HEK293 (cell line): ENCODE data around the gene ODR4.
A peak's percentile ranks its signal among the peaks of the same experiment; 100 is the strongest.

Source experiments
- BCL11A ChIP-seq: fragments of 450-650 bp; formaldehyde crosslinking; IDR thresholded peaks from 2 replicates; pipeline ENCODE4 v1.5.1; 2016; ENCODE audit warnings: low read depth, missing biosample characterization, missing genetic modification characterization
- EGR2 ChIP-seq: fragments of 450-650 bp; formaldehyde crosslinking; IDR thresholded peaks from 2 replicates; pipeline ENCODE4 v1.5.1; 2016; ENCODE audit warnings: low read depth, missing biosample characterization, missing genetic modification characterization
- GFI1B ChIP-seq: fragments of 450-650 bp; formaldehyde crosslinking; IDR thresholded peaks from 2 replicates; pipeline ENCODE4 v1.5.1; 2016; ENCODE audit warnings: missing biosample characterization, missing genetic modification characterization
- HOXD13 ChIP-seq: sonication (generic); formaldehyde crosslinking; IDR thresholded peaks from 2 replicates; pipeline ENCODE4 v1.8.0; 2022; ENCODE audit warnings: missing genetic modification reagents, borderline replicate concordance
- KLF10 ChIP-seq: fragments of 450-650 bp; IDR thresholded peaks from 2 replicates; pipeline ENCODE4 v1.5.1; 2018; ENCODE audit warnings: missing biosample characterization, mild to moderate bottlenecking, missing genetic modification characterization
- KLF8 ChIP-seq: fragments of 450-650 bp; formaldehyde crosslinking; IDR thresholded peaks from 2 replicates; pipeline ENCODE4 v1.5.1; 2016; ENCODE audit warnings: missing biosample characterization, missing genetic modification characterization
- ZNF138 ChIP-seq: fragments of 450-650 bp; formaldehyde crosslinking; IDR thresholded peaks from 2 replicates; pipeline ENCODE4 v1.5.1; 2016; ENCODE audit warnings: missing biosample characterization, missing genetic modification characterization, borderline replicate concordance
- ZNF19 ChIP-seq: fragments of 450-650 bp; formaldehyde crosslinking; IDR thresholded peaks from 2 replicates; pipeline ENCODE4; 2016; ENCODE audit warnings: missing biosample characterization, missing genetic modification characterization, low read depth
- ZNF214 ChIP-seq: fragments of 450-650 bp; formaldehyde crosslinking; IDR thresholded peaks from 2 replicates; pipeline ENCODE4 v1.5.1; 2017; ENCODE audit warnings: missing biosample characterization, mild to moderate bottlenecking, missing genetic modification characterization, borderline replicate concordance
- ZNF274 ChIP-seq, 2 experiments: fragments of 200-500 bp in 1 of 2; fragments of 450-650 bp in 1 of 2; sonication (Bioruptor generic) in 1 of 2; formaldehyde crosslinking in 1 of 2; IDR thresholded peaks; 2 replicates each; pipeline versions ENCODE4 v1.5.1 to v1.6.1; 2014 to 2016; ENCODE audit warnings: borderline replicate concordance in 1 of 2, inconsistent platforms in 1 of 2, low read length in 1 of 2, missing biosample characterization in 1 of 2, missing genetic modification characterization in 1 of 2
- ZNF366 ChIP-seq: fragments of 450-650 bp; formaldehyde crosslinking; conservative IDR thresholded peaks from 2 replicates; pipeline ENCODE4 v1.5.1; 2016; ENCODE audit warnings: missing biosample characterization, missing genetic modification characterization
- ZNF510 ChIP-seq: fragments of 450-650 bp; formaldehyde crosslinking; IDR thresholded peaks from 2 replicates; pipeline ENCODE4 v1.5.1; 2018; ENCODE audit warnings: mild to moderate bottlenecking, missing genetic modification characterization, missing biosample characterization; ENCODE audit not compliant: insufficient replicate concordance
- ZNF513 ChIP-seq: fragments of 450-650 bp; IDR thresholded peaks from 2 replicates; pipeline ENCODE4 v1.5.1; 2018; ENCODE audit warnings: missing biosample characterization, missing genetic modification characterization
- ZNF529 ChIP-seq: fragments of 450-650 bp; formaldehyde crosslinking; IDR thresholded peaks from 2 replicates; pipeline ENCODE4 v1.5.1; 2017; ENCODE audit warnings: missing genetic modification characterization, missing biosample characterization; ENCODE audit not compliant: insufficient replicate concordance
- ZNF830 ChIP-seq: fragments of 450-650 bp; IDR thresholded peaks from 2 replicates; pipeline ENCODE4 v1.5.0; 2018; ENCODE audit warnings: missing biosample characterization, missing genetic modification characterization, low read depth, mild to moderate bottlenecking, moderate library complexity
- ZNF837 ChIP-seq: fragments of 450-650 bp; formaldehyde crosslinking; IDR thresholded peaks from 2 replicates; pipeline ENCODE4 v1.5.1; 2016; ENCODE audit warnings: missing biosample characterization, missing genetic modification characterization
- ZNF843 ChIP-seq: fragments of 450-650 bp; formaldehyde crosslinking; IDR thresholded peaks from 2 replicates; pipeline ENCODE4 v1.5.1; 2016; ENCODE audit warnings: missing biosample characterization, missing genetic modification characterization
- ZSCAN5A ChIP-seq: fragments of 450-650 bp; formaldehyde crosslinking; IDR thresholded peaks from 2 replicates; pipeline ENCODE4 v1.5.1; 2016; ENCODE audit warnings: missing biosample characterization, missing genetic modification characterization
- TF ChIP-seq, protein P1 (sequence below): fragments of 450-650 bp; formaldehyde crosslinking; IDR thresholded peaks from 2 replicates; pipeline ENCODE4 v1.5.1; 2017; ENCODE audit warnings: missing biosample characterization, missing genetic modification characterization
- TF ChIP-seq, protein P2 (sequence below): fragments of 450-650 bp; formaldehyde crosslinking; IDR thresholded peaks from 2 replicates; pipeline ENCODE4 v1.5.1; 2017; ENCODE audit warnings: missing biosample characterization, missing genetic modification characterization
- TF ChIP-seq, protein P3 (sequence below): fragments of 450-650 bp; formaldehyde crosslinking; IDR thresholded peaks from 2 replicates; pipeline ENCODE4 v1.5.1; 2016; ENCODE audit warnings: missing biosample characterization, missing genetic modification characterization
- TF ChIP-seq, protein P4 (sequence below): fragments of 450-650 bp; formaldehyde crosslinking; IDR thresholded peaks from 2 replicates; pipeline ENCODE4 v1.5.1; 2016; ENCODE audit warnings: missing biosample characterization, missing genetic modification characterization, borderline replicate concordance
- TF ChIP-seq, protein P5 (sequence below): fragments of 450-650 bp; formaldehyde crosslinking; IDR thresholded peaks from 2 replicates; pipeline ENCODE4 v1.5.1; 2016; ENCODE audit warnings: missing biosample characterization, missing genetic modification characterization

Gene ODR4

DNA sequence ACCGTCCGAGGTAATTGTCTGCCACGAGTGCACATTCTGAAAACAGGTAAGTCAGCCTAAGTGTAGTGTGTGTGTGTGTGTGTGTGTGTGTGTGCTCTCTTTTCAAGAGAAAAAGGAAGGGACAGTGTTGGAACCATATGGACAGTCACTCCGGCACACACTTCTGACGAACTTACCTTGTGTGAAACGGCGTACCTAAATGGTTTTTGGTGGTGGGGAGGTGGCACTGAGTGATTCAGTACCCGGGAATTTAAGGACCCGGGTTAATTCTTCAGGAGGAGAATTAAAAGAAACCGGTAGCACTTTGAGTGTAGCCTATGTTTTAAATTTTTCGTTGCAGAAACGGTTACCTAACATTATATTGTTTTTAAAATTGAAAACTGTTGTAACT, 286 bp downstream of the ODR4 start (continued):
- TF ChIP-seq ZNF513 (tag by site-specific recombination), result no peak
- TF ChIP-seq KLF8 (tag by site-specific recombination), result no peak
- TF ChIP-seq, protein P1, sequence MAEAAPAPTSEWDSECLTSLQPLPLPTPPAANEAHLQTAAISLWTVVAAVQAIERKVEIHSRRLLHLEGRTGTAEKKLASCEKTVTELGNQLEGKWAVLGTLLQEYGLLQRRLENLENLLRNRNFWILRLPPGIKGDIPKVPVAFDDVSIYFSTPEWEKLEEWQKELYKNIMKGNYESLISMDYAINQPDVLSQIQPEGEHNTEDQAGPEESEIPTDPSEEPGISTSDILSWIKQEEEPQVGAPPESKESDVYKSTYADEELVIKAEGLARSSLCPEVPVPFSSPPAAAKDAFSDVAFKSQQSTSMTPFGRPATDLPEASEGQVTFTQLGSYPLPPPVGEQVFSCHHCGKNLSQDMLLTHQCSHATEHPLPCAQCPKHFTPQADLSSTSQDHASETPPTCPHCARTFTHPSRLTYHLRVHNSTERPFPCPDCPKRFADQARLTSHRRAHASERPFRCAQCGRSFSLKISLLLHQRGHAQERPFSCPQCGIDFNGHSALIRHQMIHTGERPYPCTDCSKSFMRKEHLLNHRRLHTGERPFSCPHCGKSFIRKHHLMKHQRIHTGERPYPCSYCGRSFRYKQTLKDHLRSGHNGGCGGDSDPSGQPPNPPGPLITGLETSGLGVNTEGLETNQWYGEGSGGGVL (tag by site-specific recombination), result 0 out of 2 replicates have a peak, but pooled peaks have one; percentile 17
- TF ChIP-seq ZNF830 (tag by site-specific recombination), result no peak
- TF ChIP-seq, protein P2, sequence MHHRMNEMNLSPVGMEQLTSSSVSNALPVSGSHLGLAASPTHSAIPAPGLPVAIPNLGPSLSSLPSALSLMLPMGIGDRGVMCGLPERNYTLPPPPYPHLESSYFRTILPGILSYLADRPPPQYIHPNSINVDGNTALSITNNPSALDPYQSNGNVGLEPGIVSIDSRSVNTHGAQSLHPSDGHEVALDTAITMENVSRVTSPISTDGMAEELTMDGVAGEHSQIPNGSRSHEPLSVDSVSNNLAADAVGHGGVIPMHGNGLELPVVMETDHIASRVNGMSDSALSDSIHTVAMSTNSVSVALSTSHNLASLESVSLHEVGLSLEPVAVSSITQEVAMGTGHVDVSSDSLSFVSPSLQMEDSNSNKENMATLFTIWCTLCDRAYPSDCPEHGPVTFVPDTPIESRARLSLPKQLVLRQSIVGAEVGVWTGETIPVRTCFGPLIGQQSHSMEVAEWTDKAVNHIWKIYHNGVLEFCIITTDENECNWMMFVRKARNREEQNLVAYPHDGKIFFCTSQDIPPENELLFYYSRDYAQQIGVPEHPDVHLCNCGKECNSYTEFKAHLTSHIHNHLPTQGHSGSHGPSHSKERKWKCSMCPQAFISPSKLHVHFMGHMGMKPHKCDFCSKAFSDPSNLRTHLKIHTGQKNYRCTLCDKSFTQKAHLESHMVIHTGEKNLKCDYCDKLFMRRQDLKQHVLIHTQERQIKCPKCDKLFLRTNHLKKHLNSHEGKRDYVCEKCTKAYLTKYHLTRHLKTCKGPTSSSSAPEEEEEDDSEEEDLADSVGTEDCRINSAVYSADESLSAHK (tag by site-specific recombination), result no peak
- TF ChIP-seq ZNF529 (tag by site-specific recombination), result no peak
- no peak for TF ChIP-seq ZNF274 (IDR thresholded peaks at IDR 0.05; ENCODE audit: low read length)
- TF ChIP-seq ZNF274 (tag by site-specific recombination; IDR thresholded peaks at IDR 0.05; ENCODE audit: borderline replicate concordance), result no peak
- no peak for TF ChIP-seq ZNF214
- TF ChIP-seq BCL11A (tag by site-specific recombination), result no peak
- no peak for TF ChIP-seq HOXD13 (CRISPR knock-in tag)
- TF ChIP-seq ZNF837, result no peak
- TF ChIP-seq EGR2 (tag by site-specific recombination), result no peak
- no peak for TF ChIP-seq ZNF510 (tag by site-specific recombination)
- TF ChIP-seq ZNF843 (tag by site-specific recombination), result no peak
- TF ChIP-seq ZNF19, result no peak
- TF ChIP-seq, protein P3, sequence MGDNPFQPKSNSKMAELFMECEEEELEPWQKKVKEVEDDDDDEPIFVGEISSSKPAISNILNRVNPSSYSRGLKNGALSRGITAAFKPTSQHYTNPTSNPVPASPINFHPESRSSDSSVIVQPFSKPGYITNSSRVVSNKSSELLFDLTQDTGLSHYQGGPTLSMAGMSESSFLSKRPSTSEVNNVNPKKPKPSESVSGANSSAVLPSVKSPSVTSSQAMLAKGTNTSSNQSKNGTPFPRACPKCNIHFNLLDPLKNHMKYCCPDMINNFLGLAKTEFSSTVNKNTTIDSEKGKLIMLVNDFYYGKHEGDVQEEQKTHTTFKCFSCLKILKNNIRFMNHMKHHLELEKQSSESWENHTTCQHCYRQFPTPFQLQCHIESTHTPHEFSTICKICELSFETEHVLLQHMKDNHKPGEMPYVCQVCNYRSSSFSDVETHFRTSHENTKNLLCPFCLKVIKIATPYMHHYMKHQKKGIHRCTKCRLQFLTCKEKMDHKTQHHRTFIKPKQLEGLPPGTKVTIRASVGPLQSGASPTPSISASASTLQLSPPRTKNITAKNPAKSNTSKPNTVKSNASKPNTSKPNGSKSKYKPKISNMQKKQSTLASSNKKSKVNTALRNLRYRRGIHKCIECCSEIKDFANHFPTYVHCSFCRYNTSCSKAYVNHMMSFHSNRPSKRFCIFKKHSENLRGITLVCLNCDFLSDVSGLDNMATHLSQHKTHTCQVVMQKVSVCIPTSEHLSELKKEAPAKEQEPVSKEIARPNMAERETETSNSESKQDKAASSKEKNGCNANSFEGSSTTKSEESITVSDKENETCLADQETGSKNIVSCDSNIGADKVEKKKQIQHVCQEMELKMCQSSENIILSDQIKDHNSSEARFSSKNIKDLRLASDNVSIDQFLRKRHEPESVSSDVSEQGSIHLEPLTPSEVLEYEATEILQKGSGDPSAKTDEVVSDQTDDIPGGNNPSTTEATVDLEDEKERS, result no peak
- TF ChIP-seq GFI1B (tag by site-specific recombination), result no peak; the same call in 1 of the 2 replicates
- TF ChIP-seq, protein P4, sequence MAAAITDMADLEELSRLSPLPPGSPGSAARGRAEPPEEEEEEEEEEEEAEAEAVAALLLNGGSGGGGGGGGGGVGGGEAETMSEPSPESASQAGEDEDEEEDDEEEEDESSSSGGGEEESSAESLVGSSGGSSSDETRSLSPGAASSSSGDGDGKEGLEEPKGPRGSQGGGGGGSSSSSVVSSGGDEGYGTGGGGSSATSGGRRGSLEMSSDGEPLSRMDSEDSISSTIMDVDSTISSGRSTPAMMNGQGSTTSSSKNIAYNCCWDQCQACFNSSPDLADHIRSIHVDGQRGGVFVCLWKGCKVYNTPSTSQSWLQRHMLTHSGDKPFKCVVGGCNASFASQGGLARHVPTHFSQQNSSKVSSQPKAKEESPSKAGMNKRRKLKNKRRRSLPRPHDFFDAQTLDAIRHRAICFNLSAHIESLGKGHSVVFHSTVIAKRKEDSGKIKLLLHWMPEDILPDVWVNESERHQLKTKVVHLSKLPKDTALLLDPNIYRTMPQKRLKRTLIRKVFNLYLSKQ (tag by site-specific recombination), result no peak
- 0 out of 2 replicates have a peak, but pooled peaks have one; percentile 6 for TF ChIP-seq ZSCAN5A
- no peak for TF ChIP-seq ZNF138 (tag by site-specific recombination)
- TF ChIP-seq KLF10 (tag by site-specific recombination), result no peak
- TF ChIP-seq, protein P5, sequence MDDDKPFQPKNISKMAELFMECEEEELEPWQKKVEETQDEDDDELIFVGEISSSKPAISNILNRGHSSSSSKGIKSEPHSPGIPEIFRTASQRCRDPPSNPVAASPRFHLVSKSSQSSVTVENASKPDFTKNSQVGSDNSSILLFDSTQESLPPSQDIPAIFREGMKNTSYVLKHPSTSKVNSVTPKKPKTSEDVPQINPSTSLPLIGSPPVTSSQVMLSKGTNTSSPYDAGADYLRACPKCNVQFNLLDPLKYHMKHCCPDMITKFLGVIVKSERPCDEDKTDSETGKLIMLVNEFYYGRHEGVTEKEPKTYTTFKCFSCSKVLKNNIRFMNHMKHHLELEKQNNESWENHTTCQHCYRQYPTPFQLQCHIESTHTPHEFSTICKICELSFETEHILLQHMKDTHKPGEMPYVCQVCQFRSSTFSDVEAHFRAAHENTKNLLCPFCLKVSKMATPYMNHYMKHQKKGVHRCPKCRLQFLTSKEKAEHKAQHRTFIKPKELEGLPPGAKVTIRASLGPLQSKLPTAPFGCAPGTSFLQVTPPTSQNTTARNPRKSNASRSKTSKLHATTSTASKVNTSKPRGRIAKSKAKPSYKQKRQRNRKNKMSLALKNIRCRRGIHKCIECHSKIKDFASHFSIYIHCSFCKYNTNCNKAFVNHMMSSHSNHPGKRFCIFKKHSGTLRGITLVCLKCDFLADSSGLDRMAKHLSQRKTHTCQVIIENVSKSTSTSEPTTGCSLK, result no peak
- TF ChIP-seq ZNF366 (tag by site-specific recombination), result no peak
